ENCODE data around the gene CHN2.

CHN2 gene

DNA sequence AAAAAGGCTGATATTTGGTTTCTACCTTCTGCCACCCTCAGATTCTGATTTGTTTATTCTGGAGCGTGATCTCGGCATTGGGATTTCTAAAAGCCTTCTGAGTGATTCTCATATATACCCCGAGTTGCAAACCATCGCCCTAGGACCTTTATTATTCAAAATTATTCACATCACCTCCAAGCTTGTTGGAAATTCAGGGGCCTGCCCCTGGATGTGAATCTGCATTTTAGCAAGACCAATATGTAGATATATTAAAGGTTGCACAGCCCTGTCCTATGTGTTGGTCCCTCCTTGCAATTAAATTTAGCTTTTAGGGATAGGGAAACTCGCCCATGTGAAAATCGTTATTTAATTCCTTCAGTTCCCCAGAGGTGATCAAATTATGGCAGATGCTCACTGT lies 9.0 kb upstream of the CHN2 start:
- DNase-seq (ENCODE audit: low read depth): no peak
- no peak for TF ChIP-seq CTCF (IDR thresholded peaks at IDR 0.05; ENCODE audit: control insufficient read depth, extremely low read depth, insufficient read depth)
- H3K4me3 ChIP-seq (ENCODE audit: low read depth, low read length): no peak overlapping the region

DNA sequence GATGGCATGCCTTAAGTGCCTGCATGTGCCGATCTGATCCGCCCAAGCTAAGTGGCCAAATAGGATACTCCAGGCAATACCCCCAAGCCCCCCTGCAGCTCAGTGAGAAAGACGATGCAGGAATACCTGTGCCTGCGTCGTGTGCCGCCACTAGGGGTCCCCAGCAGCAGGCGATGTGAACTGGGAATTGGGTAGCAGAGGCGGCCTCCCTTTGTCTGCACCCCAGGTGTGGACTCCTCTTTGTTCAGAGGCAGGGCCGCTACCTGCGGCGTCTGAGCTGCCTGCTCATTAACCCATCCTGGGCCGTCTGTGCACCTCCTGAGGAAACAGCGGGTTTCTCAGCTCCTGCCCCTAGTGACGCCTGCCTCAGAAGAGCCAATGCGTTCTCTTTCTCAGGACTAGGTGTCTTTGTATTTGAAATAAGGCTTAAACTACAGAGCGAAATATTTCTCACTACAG lies 4.8 kb upstream of the CHN2 start:
- DNase-seq (ENCODE audit: low read depth): no peak
- TF ChIP-seq CTCF (IDR thresholded peaks at IDR 0.05; ENCODE audit: control insufficient read depth, extremely low read depth, insufficient read depth): peak; percentile 96

DNA sequence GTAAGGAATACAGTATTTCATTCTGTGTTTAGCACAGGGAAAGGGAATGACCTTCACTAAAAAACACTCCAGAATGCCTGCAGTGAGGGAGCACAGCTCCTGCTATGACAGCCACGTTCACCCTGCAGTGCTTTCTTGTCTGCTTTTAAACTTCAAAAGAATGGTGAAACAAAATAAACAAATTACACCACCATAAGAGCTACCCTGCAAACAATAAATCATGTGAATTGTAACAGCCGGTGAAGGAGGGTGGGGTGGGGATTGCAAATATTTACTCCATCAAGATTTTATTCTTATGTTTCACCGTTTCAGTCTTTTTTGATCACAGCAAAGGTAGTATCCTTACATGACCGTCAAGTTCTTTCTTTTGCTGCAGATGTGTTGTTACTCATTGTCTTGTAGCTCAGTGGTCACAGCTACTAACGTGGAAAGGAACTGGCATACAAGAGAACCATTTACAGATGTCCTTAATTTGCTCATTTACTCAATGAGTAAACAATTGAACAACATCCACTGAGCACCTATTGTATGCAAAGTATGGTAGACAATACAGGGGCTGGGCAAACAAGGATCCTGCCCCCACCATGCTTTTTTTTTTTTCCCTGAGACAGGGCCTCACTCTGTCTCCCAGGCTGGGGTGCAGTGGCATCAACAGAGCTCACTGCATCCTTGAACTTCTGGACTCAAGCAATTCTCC lies 4.1 kb upstream of the CHN2 start:
- no peak for TF ChIP-seq CTCF (IDR thresholded peaks at IDR 0.05; ENCODE audit: control insufficient read depth, extremely low read depth, insufficient read depth)
- DNase-seq (ENCODE audit: low read depth): no peak
- H3K4me3 ChIP-seq (ENCODE audit: low read depth, low read length): no peak overlapping the region

More for the DNA sequence above, 4.8 kb upstream of the CHN2 start:
- H3K4me3 ChIP-seq (ENCODE audit: low read depth, low read length): no peak overlapping the region

DNA sequence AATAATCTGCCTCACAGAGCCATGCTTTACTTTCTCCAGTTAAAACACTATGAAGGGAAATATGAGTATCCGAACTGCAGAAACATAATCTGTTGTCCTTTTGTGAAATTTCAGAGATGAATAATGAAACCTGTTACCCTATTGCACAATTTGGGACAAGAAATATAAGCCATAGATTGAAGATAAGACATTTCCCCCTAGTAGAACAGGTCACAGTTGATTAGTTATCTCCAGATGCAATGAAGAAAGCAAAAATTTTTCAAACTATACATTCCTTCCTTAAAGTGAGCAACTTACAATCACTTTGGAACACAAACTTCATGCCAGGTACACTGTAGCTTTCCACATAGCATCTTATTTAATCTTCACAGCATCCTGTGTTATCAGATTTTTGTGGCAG lies 2.3 kb upstream of the CHN2 start:
- no peak for DNase-seq (ENCODE audit: low read depth)
- no peak for TF ChIP-seq CTCF (IDR thresholded peaks at IDR 0.05; ENCODE audit: control insufficient read depth, extremely low read depth, insufficient read depth)

DNA sequence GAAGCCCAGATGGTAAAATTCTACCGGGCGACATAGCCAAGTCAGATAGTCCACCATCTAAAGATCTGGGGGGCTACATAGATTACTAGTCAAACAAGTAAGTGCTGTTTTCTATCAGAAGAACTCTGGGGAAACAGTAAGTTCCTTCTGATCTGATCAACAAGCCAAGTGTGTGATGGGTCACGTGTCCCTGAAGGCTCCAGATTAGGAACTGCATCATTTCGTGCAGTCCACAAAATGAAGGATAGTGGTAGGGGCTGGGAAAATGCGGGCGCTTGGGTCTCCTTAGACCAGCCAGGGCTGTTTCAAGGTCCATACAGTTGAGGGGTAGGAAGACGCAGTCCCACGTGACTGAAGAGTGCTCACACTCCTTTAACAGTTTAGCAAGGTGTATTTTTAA lies 1.8 kb upstream of the CHN2 start:
- no peak overlapping the region for H3K4me3 ChIP-seq (ENCODE audit: low read depth, low read length)
- DNase-seq (ENCODE audit: low read depth): no peak
- no peak for TF ChIP-seq CTCF (IDR thresholded peaks at IDR 0.05; ENCODE audit: control insufficient read depth, extremely low read depth, insufficient read depth)

More for the DNA sequence above, 2.3 kb upstream of the CHN2 start:
- H3K4me3 ChIP-seq (ENCODE audit: low read depth, low read length): no peak overlapping the region

DNA sequence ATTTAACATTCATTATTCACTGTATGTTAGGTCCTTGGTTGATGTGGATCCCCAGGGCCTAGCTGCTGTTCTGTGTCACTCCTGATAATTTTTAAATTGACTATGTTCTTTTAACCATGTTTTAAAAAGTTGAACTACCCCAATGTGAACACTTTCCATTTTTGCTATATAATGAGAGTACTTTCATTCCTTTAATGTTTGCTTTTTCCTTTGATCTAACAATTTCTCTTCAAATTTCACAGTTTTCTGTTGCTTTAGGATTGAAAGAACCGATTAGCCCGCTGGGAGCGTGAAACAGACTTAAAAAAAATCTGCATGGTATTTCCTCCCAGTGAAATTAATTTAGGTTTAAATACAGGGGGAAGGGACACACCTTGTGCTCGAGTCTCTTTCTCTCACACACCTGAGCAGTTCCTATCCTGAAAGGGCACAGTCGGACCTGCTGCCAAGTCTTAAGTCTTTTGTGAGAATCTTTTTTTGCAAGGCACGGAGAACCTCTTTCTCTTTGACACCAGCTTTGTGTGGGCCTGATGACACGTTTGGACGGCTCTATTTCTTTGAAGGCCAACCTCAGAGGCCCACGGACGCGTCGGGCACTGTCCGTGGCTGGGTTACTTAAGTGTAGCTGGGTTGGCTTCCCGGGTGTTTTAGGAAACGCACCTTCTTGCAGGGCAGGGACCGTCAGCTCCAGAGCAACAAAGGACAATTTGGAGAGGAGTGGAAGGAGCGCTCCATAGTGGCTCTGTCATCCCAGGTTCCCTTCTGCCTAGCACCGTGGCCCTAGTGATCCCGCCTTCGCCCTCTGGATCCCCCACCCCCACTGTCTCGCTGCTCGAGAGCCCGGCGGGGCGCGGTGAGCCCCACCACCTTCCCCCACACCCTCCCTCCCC lies 1.0 kb upstream of the CHN2 start:
- no peak for TF ChIP-seq CTCF (IDR thresholded peaks at IDR 0.05; ENCODE audit: control insufficient read depth, extremely low read depth, insufficient read depth)
- H3K4me3 ChIP-seq (ENCODE audit: low read depth, low read length): no peak overlapping the region
- DNase-seq (ENCODE audit: low read depth): no peak

Measured in LNCaP clone FGC (cell line).